Vagina (tissue), 2 donors: ENCODE data around the gene DPF3. TPM values are rescaled to one million over a fixed set of nuclear protein-coding genes. Genes with fewer than 3 reads are reported as not detected.

Source experiments
- DNase-seq, 2 donors: peaks; one replicate each; pipeline ENCODE4 v3.0.0-alpha.2; 2017; ENCODE audit errors: extremely low spot score in 2 of 2
- H3K27ac ChIP-seq: fragments of 200-600 bp; sonication (generic); one replicate; pipeline ENCODE4 v1.5.1; 2019
- H3K27me3 ChIP-seq: fragments of 200-600 bp; sonication (generic); one replicate; pipeline ENCODE4 v1.5.1; 2019
- H3K36me3 ChIP-seq, 2 donors: fragments of 200-600 bp; sonication (generic); one replicate each; pipeline ENCODE4 v1.5.1; 2017 to 2019
- H3K4me1 ChIP-seq: fragments of 200-600 bp; sonication (generic); one replicate; pipeline ENCODE4 v1.5.1; 2019
- H3K4me3 ChIP-seq, 2 donors: fragments of 200-600 bp; sonication (generic); 1 replicate in 1 of 2; 2 replicates in 1 of 2; pipeline ENCODE4 v1.5.1; 2016 to 2019
- H3K9me3 ChIP-seq: fragments of 200-600 bp; sonication (generic); one replicate; pipeline ENCODE4 v1.5.1; 2019
- POLR2A ChIP-seq, 2 donors: fragments of 450-650 bp; IDR thresholded peaks; one replicate each; pipeline ENCODE4 v1.6.1; 2017; ENCODE audit warnings: antibody characterized with exemption in 2 of 2, mild to moderate bottlenecking in 2 of 2, moderate library complexity in 2 of 2
- POLR2AphosphoS5 ChIP-seq, 2 donors: sonication (generic); formaldehyde crosslinking; IDR thresholded peaks; one replicate each; pipeline ENCODE4 v1.9.0; 2017; ENCODE audit warnings: antibody characterized with exemption in 2 of 2, mild to moderate bottlenecking in 2 of 2, low read depth in 1 of 2; ENCODE audit not compliant: insufficient read depth in 1 of 2
- intact Hi-C: fragments of 100-400 bp; cut with DNase I; formaldehyde crosslinking; loops from one replicate; pipeline ENCODE4 v1.15.1; 2023
- total RNA-seq: library from RNA; depleted of rRNA; stranded (reverse); fragments of >200 nt; gene quantifications from one replicate; pipeline ENCODE4 v1.2.3, GENCODE V29; 2016
- TF ChIP-seq, protein P1 (sequence below), 3 experiments: fragments of 450-650 bp in 2 of 3; fragments of 200-600 bp in 1 of 3; sonication (generic) in 1 of 3; IDR thresholded peaks; one replicate each; pipeline ENCODE4 v1.5.1; 2017 to 2019; ENCODE audit warnings: antibody characterized with exemption in 3 of 3, mild to moderate bottlenecking in 2 of 3, moderate library complexity in 2 of 3

DPF3 gene
- total RNA-seq, 1 donor from 2014 or later = not detected

DNA sequence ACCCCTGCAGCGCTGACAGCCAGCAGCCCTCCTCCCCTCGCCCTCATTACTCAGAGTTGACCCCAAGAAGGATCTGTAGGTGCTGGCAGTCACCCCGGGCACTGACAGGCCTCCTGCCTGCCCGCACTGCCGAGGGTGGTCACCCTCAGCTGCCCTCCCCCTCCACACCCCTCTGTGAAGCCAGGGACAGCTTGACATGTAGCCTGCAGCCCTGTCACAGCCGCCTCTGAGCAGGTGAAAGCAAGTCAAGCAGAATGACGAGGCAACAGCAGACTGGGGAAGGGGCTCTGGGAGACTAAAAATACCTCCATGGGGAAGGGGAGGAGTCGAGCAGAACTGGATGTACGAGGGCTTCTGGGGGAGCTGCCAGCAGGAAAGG, 178.1 kb downstream of the DPF3 start:
- no peak for DNase-seq
- intact Hi-C loops = no loop called here
- Histone ChIP-seq H3K36me3 (no peaks in the 10 kb centered on the region), H3K27ac (no peak overlapping the region), H3K27me3 (no peaks in the 10 kb centered on the region), H3K4me1 (no peaks in the 10 kb centered on the region), H3K4me3 (no peak overlapping the region), H3K9me3 (no peaks in the 10 kb centered on the region)
- no peak for TF ChIP-seq POLR2AphosphoS5 (IDR thresholded peaks at IDR 0.05; ENCODE audit: insufficient read depth in 1 of 2, low read depth in 1 of 2)
- TF ChIP-seq POLR2A (IDR thresholded peaks at IDR 0.05) = no peak
- TF ChIP-seq, protein P1, sequence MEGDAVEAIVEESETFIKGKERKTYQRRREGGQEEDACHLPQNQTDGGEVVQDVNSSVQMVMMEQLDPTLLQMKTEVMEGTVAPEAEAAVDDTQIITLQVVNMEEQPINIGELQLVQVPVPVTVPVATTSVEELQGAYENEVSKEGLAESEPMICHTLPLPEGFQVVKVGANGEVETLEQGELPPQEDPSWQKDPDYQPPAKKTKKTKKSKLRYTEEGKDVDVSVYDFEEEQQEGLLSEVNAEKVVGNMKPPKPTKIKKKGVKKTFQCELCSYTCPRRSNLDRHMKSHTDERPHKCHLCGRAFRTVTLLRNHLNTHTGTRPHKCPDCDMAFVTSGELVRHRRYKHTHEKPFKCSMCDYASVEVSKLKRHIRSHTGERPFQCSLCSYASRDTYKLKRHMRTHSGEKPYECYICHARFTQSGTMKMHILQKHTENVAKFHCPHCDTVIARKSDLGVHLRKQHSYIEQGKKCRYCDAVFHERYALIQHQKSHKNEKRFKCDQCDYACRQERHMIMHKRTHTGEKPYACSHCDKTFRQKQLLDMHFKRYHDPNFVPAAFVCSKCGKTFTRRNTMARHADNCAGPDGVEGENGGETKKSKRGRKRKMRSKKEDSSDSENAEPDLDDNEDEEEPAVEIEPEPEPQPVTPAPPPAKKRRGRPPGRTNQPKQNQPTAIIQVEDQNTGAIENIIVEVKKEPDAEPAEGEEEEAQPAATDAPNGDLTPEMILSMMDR (IDR thresholded peaks at IDR 0.05) = no peak

DNA sequence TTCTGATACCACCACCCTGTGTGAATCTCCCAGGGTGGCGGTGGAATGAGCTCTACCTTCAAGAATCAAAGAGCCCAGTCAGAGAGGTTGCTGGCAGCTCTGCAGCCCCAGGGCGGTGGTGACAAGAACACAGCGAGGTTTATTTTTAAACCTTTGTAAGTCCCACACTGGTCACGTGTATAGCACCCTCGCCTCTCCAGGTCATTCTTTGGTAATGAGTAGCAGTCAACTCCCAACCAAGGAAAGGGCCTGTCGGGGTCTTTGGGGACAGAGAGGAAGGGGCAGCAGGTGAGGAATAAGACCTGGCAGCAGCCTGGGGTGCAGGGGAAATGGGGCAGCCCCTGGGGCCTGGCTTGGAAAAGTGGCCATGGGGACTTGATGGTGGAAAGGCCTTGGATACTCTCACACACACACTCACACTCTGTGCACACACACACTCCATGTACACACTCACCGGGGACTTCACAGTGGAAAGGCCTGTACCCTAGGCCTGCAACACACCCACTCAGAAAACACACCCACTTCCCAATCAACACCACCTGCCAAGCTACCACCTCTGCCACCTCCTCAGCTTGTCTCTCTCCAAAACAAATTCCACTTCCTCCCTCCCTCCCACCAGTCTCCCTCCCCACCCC, 178.6 kb downstream of the DPF3 start:
- DNase-seq = no peak

DNA sequence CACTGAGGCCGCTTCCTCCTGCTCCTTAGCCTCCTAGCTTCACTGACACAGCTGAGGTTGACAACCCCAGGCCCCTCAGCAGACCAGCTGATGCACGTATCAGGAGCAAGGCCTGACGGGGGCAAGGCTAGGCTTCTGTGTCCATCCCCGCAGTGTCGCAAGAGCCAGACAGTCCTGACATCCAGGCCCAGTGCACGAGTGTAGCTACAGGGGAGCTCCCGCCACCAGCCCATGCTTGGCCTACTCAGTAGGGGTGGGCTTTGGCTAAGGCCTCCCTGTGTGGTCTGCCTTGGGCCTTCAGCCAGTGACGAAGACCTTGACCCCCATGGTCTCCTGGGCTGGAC, 179.1 kb downstream of the DPF3 start:
- intact Hi-C loops = no loop called here
- H3K9me3 ChIP-seq = no peaks in the 10 kb centered on the region
- DNase-seq = no peak
- no peak overlapping the region for H3K27ac ChIP-seq
- no peaks in the 10 kb centered on the region for H3K36me3 ChIP-seq
- H3K4me1 ChIP-seq = no peaks in the 10 kb centered on the region
- TF ChIP-seq POLR2AphosphoS5 (IDR thresholded peaks at IDR 0.05; ENCODE audit: insufficient read depth in 1 of 2, low read depth in 1 of 2) (no peak), POLR2A (IDR thresholded peaks at IDR 0.05) (no peak)
- TF ChIP-seq, protein P1 (IDR thresholded peaks at IDR 0.05) = no peak
- no peak overlapping the region for H3K4me3 ChIP-seq
- H3K27me3 ChIP-seq = no peaks in the 10 kb centered on the region

More for the DNA sequence above, 178.6 kb downstream of the DPF3 start:
- Histone ChIP-seq H3K27ac (no peak overlapping the region), H3K4me1 (no peaks in the 10 kb centered on the region), H3K36me3 (no peaks in the 10 kb centered on the region), H3K27me3 (no peaks in the 10 kb centered on the region), H3K4me3 (no peak overlapping the region), H3K9me3 (no peaks in the 10 kb centered on the region)
- TF ChIP-seq, protein P1 (IDR thresholded peaks at IDR 0.05) = no peak
- TF ChIP-seq POLR2A (IDR thresholded peaks at IDR 0.05) (no peak), POLR2AphosphoS5 (IDR thresholded peaks at IDR 0.05; ENCODE audit: insufficient read depth in 1 of 2, low read depth in 1 of 2) (no peak)
- intact Hi-C loops = no loop called here

DNA sequence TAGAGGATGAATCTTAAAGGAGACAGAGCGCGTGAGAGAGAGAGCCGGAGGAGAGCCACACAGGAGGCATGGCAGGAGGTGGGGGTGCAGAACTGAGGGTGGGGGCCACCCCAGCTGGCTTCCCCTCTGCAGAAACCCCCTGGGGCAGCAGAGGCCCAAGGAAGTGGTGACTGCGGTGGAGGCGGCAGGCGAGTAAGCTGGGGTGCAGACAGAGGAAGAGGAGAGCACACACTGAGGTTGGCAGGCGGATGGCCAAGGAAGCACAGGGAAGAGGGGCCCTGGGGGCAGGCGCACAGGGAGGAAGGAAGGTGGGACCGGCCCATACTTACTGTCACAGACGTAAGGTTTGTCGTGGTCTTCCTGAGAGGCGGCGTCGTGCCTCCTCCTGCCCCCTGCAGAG, 179.8 kb downstream of the DPF3 start:
- TF ChIP-seq POLR2A (IDR thresholded peaks at IDR 0.05) (no peak), POLR2AphosphoS5 (IDR thresholded peaks at IDR 0.05; ENCODE audit: insufficient read depth in 1 of 2, low read depth in 1 of 2) (no peak)
- TF ChIP-seq, protein P1 (IDR thresholded peaks at IDR 0.05) = no peak
- Histone ChIP-seq H3K9me3 (no peaks in the 10 kb centered on the region), H3K4me3 (no peak overlapping the region), H3K27ac (no peak overlapping the region), H3K4me1 (no peaks in the 10 kb centered on the region), H3K36me3 (no peaks in the 10 kb centered on the region), H3K27me3 (no peaks in the 10 kb centered on the region)
- intact Hi-C loops = no loop called here
- no peak for DNase-seq

DNA sequence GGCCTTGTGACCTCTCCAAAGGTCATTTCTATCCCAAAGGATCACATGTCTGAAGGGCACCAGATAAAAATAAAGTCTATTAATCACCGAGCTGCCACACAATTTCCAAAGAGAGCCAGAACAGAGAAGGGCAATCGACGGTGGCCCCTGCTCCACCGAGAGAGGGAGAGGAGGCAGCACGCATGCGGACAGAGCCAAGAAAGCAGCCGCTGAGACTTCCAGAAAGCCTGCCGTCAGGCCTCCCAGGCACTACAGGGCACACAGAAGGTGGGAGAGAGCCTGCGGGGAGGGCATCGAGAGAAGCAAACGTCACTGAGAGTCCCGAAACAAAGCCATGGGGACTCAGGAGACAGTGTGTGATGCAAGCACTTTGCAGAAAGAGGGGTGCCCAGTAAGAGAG, 182.0 kb downstream of the DPF3 start:
- H3K27me3 ChIP-seq = no peaks in the 10 kb centered on the region
- H3K27ac ChIP-seq = no peak overlapping the region
- DNase-seq = no peak
- H3K9me3 ChIP-seq = no peaks in the 10 kb centered on the region
- intact Hi-C loops = no loop called here
- H3K36me3 ChIP-seq = no peaks in the 10 kb centered on the region
- no peak overlapping the region for H3K4me3 ChIP-seq
- H3K4me1 ChIP-seq = no peaks in the 10 kb centered on the region
- TF ChIP-seq POLR2A (IDR thresholded peaks at IDR 0.05) (no peak), POLR2AphosphoS5 (IDR thresholded peaks at IDR 0.05; ENCODE audit: insufficient read depth in 1 of 2, low read depth in 1 of 2) (no peak)
- TF ChIP-seq, protein P1 (IDR thresholded peaks at IDR 0.05) = no peak
